B cell (primary cell): ENCODE measurements around the gene B4GALNT1. TPM values are rescaled to one million over a fixed set of nuclear protein-coding genes. Genes with fewer than 3 reads are reported as not detected.

Source experiments
- ATAC-seq: fragments of 200-7000 bp; cut with Tn5 transposase; one replicate; pipeline ENCODE4 v1.10.0; 2021; ENCODE audit warnings: low read depth, mild to moderate bottlenecking, moderate number of reproducible peaks, moderate library complexity
- CTCF ChIA-PET: fragments of 350-600 bp; sonication (Branson Sonifier 250); formaldehyde crosslinking; loops from one replicate; lab custom pipeline; 2021; ENCODE audit warnings: antibody characterized with exemption, inconsistent platforms; lab: Charles Lee
- POLR2A ChIA-PET: fragments of 350-600 bp; sonication (Branson Sonifier 250); formaldehyde crosslinking; loops from one replicate; lab custom pipeline; 2021; ENCODE audit warnings: antibody characterized with exemption; lab: Charles Lee
- DNase-seq: peaks from one replicate; pipeline ENCODE4 v3.0.0; 2013
- H2AFZ ChIP-seq: 2 replicates; pipeline ENCODE4 v1.6.1; 2012; ENCODE audit warnings: mild to moderate bottlenecking, low read depth, low read length; ENCODE audit not compliant: insufficient read depth, poor library complexity, severe bottlenecking
- H3K27ac ChIP-seq, 2 donors: 1 replicate in 1 of 2; 2 replicates in 1 of 2; pipeline ENCODE4 v1.5.1; 2012 to 2013; ENCODE audit warnings: low read length in 2 of 2, mild to moderate bottlenecking in 2 of 2, moderate library complexity in 1 of 2
- H3K27me3 ChIP-seq, 4 experiments: fragments of 200-600 bp in 1 of 4; sonication (generic) in 1 of 4; replicated peaks in 1 of 4; 1 replicate in 2 of 4; 2 replicates in 2 of 4; pipeline versions ENCODE4 v1.6.1 to v1.7.0; 2013 to 2016; ENCODE audit warnings: low read length in 3 of 4, mild to moderate bottlenecking in 2 of 4, mixed read lengths in 1 of 4, moderate library complexity in 1 of 4; ENCODE audit not compliant: insufficient read depth in 4 of 4, control insufficient read depth in 3 of 4; ENCODE audit errors: control extremely low read depth in 1 of 4
- H3K36me3 ChIP-seq, 2 experiments: replicated peaks in 1 of 2; 1 replicate in 1 of 2; 2 replicates in 1 of 2; pipeline versions ENCODE4 v1.6.1 to v1.7.1; 2013; ENCODE audit warnings: low read length in 1 of 2; ENCODE audit not compliant: insufficient read depth in 2 of 2, control insufficient read depth in 1 of 2; ENCODE audit errors: control extremely low read depth in 1 of 2, extremely low read depth in 1 of 2
- H3K4me1 ChIP-seq, 2 donors: fragments of 200-600 bp in 1 of 2; sonication (generic) in 1 of 2; 1 replicate in 1 of 2; 2 replicates in 1 of 2; pipeline versions ENCODE4 v1.5.1 to v1.6.1; 2013 to 2017; ENCODE audit warnings: low read length in 2 of 2; ENCODE audit not compliant: control insufficient read depth in 2 of 2, insufficient read depth in 2 of 2
- H3K4me2 ChIP-seq: replicated peaks from 2 replicates; pipeline ENCODE3; 2012; ENCODE audit warnings: mild to moderate bottlenecking, low read depth, low read length; ENCODE audit not compliant: poor library complexity, severe bottlenecking
- H3K4me3 ChIP-seq, 5 experiments: fragments of 200-600 bp in 1 of 5; sonication (generic) in 1 of 5; 1 replicate in 3 of 5; 2 replicates in 2 of 5; pipeline versions ENCODE4 v1.5.1 to v1.7.0; 2011 to 2016; ENCODE audit warnings: low read length in 4 of 5, mild to moderate bottlenecking in 4 of 5, low read depth in 2 of 5, control low read depth in 1 of 5, moderate library complexity in 1 of 5; ENCODE audit not compliant: insufficient read depth in 1 of 5; ENCODE audit errors: control extremely low read depth in 1 of 5, extremely low read depth in 1 of 5
- H3K79me2 ChIP-seq: fragments of 200-600 bp; sonication (generic); one replicate; pipeline ENCODE4 v1.6.0; 2016; ENCODE audit warnings: low read length; ENCODE audit not compliant: control insufficient read depth, insufficient read depth
- H3K9ac ChIP-seq: fragments of 200-600 bp; sonication (generic); 2 replicates; pipeline ENCODE4 v1.6.1; 2017; ENCODE audit warnings: mild to moderate bottlenecking, low read length, moderate library complexity
- H3K9me3 ChIP-seq, 3 donors: one replicate each; pipeline versions ENCODE4 v1.6.1 to v1.7.1; 2013; ENCODE audit warnings: low read length in 2 of 3; ENCODE audit not compliant: control insufficient read depth in 2 of 3, insufficient read depth in 1 of 3; ENCODE audit errors: control extremely low read depth in 1 of 3
- H4K20me1 ChIP-seq: 2 replicates; pipeline ENCODE4 v1.6.0; 2012; ENCODE audit warnings: mild to moderate bottlenecking, low read length; ENCODE audit not compliant: insufficient read depth, control insufficient read depth, poor library complexity, severe bottlenecking
- H3K27ac Mint-ChIP-seq: one replicate; pipeline ENCODE4 v1.8.0; 2021; ENCODE audit warnings: mixed read lengths
- H3K27me3 Mint-ChIP-seq: one replicate; pipeline ENCODE4 v1.8.0; 2021; ENCODE audit warnings: mixed read lengths
- H3K4me1 Mint-ChIP-seq: one replicate; pipeline ENCODE4 v1.8.0; 2021; ENCODE audit warnings: mixed read lengths
- H3K4me3 Mint-ChIP-seq: one replicate; pipeline ENCODE4 v1.8.0; 2021; ENCODE audit warnings: mixed read lengths
- H3K9me3 Mint-ChIP-seq: one replicate; pipeline ENCODE4 v1.8.0; 2022; ENCODE audit warnings: mixed read lengths; ENCODE audit not compliant: insufficient read depth
- EZH2 ChIP-seq: IDR thresholded peaks from 2 replicates; pipeline ENCODE4 v1.6.1; 2012; ENCODE audit warnings: borderline replicate concordance, low read depth, mild to moderate bottlenecking, moderate library complexity, low read length; ENCODE audit not compliant: insufficient read depth, poor library complexity, severe bottlenecking
- WGBS: methylation state at CpG from one replicate; pipeline ENCODE4 v1.1.5; 2013; ENCODE audit warnings: missing lambda C conversion rate; ENCODE audit not compliant: insufficient coverage; 5-methylcytosine and 5-hydroxymethylcytosine counted together
- intact Hi-C: fragments of 100-400 bp; cut with micrococcal nuclease; formaldehyde crosslinking; loops from one replicate; pipeline ENCODE4 v1.10.0; 2022
- polyA plus RNA-seq: library from polyadenylated mRNA; depleted of rRNA; stranded (reverse); fragments of >200 nt; gene quantifications from 2 replicates; pipeline ENCODE4 v1.2.3, GENCODE V29; 2012
- total RNA-seq, 2 donors: library from RNA; stranded (reverse); fragments of 120-200 nt in 1 of 2; gene quantifications; 1 replicate in 1 of 2; 2 replicates in 1 of 2; pipeline versions ENCODE4 v1.2.3 to v1.2.4, GENCODE V29; 2013 to 2022
- TF ChIP-seq, protein P1 (sequence below): fragments of 200-600 bp; IDR thresholded peaks from one replicate; pipeline ENCODE4 v1.8.0; 2022; ENCODE audit warnings: antibody characterized with exemption, mild to moderate bottlenecking

B4GALNT1 gene
- total and polyA plus RNA-seq, 2 donors (not counting 1 experiment from before 2014, with no cell fraction given): 0.04 to 0.22 TPM

DNA sequence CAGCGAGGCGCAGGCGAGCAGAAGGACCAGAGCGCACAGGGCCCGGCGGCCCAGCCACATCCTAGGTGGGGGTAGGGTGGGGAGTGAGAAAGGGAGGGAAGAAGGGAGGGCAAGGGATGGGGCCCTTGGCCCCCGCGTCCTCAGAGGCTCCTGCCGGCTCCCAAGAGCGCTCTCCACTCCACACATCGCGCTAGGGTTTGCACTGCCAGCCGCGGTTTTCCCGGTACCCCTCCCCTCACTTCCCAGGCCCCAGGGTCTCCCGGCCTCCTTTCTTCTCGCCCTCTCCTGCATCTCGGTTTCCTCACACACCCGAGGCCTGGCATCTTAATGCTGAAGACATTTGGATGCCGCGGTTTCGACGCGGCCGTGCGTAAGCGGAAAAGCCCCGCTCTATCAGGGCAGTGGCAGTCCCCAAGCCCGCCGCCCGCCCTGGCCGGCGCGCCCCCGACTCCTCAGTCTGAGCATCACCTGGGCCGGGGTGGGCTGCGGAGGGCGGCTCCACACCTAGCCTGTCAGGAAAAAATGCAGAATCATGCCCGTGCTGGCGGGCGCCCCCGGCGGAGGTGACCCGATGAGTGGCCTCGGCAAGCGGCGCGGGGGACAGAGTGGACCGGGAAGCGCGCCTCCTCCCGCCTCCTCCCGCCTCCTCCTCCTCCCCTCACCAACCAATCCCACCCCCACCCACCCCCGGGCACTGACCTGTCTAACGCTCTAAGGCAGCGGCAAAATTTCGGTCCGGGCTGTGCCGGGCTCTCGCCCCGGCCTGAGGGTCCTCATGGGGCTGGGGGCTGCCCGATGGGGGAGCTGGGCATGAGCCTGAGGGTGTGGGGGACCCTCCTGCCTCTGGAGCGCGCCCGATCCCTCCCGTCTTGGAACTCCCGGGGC lies 686 bp downstream of the B4GALNT1 start:
- peaks cover 0 to 74% (median 47%) of the 10 kb centered on the region in 4 experiments for H3K27me3 ChIP-seq

More for the DNA sequence above, 686 bp downstream of the B4GALNT1 start:
- no peaks in the 10 kb centered on the region for H3K9me3 Mint-ChIP-seq
- Histone ChIP-seq H3K9ac (peak overlapping the region; percentile 75), H2AFZ (peak overlapping the region; percentile 80), H3K4me3 (peak overlapping the region in 4 of 5 experiments; percentile 40 to 75 (median 56)), H4K20me1 (no peaks in the 10 kb centered on the region), H3K27ac (no peak overlapping the region), H3K9me3 (peaks cover 0 to 8% (median 0%) of the 10 kb centered on the region in 3 donors), H3K36me3 (no peaks in the 10 kb centered on the region), H3K4me1 (peaks cover 26 to 30% of the 10 kb centered on the region in 2 donors), H3K79me2 (no peaks in the 10 kb centered on the region), H3K4me2 (peak overlapping the region; percentile 99)
- no peak overlapping the region for H3K27ac Mint-ChIP-seq
- DNase-seq (peak; percentile 64), ATAC-seq (peak; percentile 8)
- intact Hi-C loops: loop anchor here (2.0 to 5.0 kb wide), 3 partner anchors 18 to 110 kb away; partner anchors contain the start of gene OS9
- CTCF ChIA-PET: interaction anchor here (0.7 to 2.3 kb wide), 14 partner anchors 10 to 173 kb away, joined by 3 to 20 read pairs (median 6); partner anchors contain the start of genes OS9 and PIP4K2C
- H3K4me3 Mint-ChIP-seq: peak overlapping the region; percentile 77
- peaks cover 22% of the 10 kb centered on the region for H3K4me1 Mint-ChIP-seq
- POLR2A ChIA-PET: no interaction called here
- TF ChIP-seq EZH2: no peak
- TF ChIP-seq, protein P1, sequence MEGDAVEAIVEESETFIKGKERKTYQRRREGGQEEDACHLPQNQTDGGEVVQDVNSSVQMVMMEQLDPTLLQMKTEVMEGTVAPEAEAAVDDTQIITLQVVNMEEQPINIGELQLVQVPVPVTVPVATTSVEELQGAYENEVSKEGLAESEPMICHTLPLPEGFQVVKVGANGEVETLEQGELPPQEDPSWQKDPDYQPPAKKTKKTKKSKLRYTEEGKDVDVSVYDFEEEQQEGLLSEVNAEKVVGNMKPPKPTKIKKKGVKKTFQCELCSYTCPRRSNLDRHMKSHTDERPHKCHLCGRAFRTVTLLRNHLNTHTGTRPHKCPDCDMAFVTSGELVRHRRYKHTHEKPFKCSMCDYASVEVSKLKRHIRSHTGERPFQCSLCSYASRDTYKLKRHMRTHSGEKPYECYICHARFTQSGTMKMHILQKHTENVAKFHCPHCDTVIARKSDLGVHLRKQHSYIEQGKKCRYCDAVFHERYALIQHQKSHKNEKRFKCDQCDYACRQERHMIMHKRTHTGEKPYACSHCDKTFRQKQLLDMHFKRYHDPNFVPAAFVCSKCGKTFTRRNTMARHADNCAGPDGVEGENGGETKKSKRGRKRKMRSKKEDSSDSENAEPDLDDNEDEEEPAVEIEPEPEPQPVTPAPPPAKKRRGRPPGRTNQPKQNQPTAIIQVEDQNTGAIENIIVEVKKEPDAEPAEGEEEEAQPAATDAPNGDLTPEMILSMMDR: no peak
- under 1% methylated on average over 64 of the region's 67 CpGs for WGBS
- peaks cover 51% of the 10 kb centered on the region for H3K27me3 Mint-ChIP-seq
